Measurements from ENCODE around the gene LETMD1. TPM values are rescaled to one million over a fixed set of nuclear protein-coding genes. Genes with fewer than 3 reads are reported as not detected.

The LETMD1 gene
- total RNA-seq, 1 donor from 2014 or later, result 45.6 TPM

- Mint-ChIP-seq H3K27me3 (ENCODE audit: unreplicated experiment) (no peaks in the 10 kb centered on the region), H3K36me3 (ENCODE audit: unreplicated experiment) (peaks cover 8% of the 10 kb centered on the region), H3K27ac (ENCODE audit: unreplicated experiment) (peak overlapping the region; percentile 95), H3K9me3 (ENCODE audit: unreplicated experiment) (no peaks in the 10 kb centered on the region), H3K4me3 (ENCODE audit: unreplicated experiment) (peak overlapping the region; percentile 97), H3K4me1 (ENCODE audit: unreplicated experiment) (peaks cover 40% of the 10 kb centered on the region)
- no peak for DNase-seq (ENCODE audit: extremely low spot score, unreplicated experiment)
- TF ChIP-seq CTCF (IDR thresholded peaks at IDR 0.05), result no peak
These were observed 33.3 kb downstream of the LETMD1 start for GRCh38 chr12:51081421-51081820.

DNA sequence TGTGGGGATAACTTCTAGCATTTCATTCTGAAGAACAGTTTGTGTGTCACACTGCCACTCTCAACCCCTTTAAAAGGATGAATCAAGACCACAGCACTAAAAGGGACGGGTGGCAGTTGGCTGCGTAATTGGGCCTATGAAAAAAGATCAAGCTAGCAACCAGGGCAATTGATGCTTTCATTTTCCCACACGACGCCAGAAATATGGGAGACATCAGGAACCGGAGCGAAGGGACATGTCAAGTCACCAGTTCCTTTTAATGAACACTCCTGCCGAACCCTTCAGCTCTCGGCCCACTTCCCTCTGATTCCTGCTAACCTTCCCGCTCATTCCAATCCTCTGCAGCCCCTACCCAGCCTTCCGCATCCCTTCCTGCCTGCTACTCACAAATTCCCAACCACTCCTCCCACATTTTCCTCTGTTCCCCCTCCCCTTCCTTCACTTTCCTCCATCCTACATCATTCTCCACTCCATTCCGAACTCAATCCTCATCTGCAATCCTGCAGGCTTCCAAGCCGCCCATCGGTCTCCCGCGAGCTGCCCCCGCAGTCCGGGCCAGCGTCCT, 34.5 kb downstream of the LETMD1 start:
- Mint-ChIP-seq H3K4me1 (ENCODE audit: unreplicated experiment) (peaks cover 37% of the 10 kb centered on the region), H3K9me3 (ENCODE audit: unreplicated experiment) (no peaks in the 10 kb centered on the region), H3K4me3 (ENCODE audit: unreplicated experiment) (peak overlapping the region; percentile 97), H3K36me3 (ENCODE audit: unreplicated experiment) (peaks cover 8% of the 10 kb centered on the region), H3K27me3 (ENCODE audit: unreplicated experiment) (no peaks in the 10 kb centered on the region), H3K27ac (ENCODE audit: unreplicated experiment) (peak overlapping the region; percentile 95)
- TF ChIP-seq CTCF (IDR thresholded peaks at IDR 0.05), result no peak
- DNase-seq (ENCODE audit: extremely low spot score, unreplicated experiment), result no peak

GRCh38 chr12:51083126-51083833, 35.2 kb downstream of the LETMD1 start, which contains the start of gene CSRNP2:
Gene CSRNP2 (minus strand): TSS chr12:51083596. CDS start chr12:51076561, 7,035 bp downstream.
- Mint-ChIP-seq H3K9me3 (ENCODE audit: unreplicated experiment) (no peaks in the 10 kb centered on the region), H3K4me3 (ENCODE audit: unreplicated experiment) (peak within 1 kb of the TSS; percentile 97), H3K27me3 (ENCODE audit: unreplicated experiment) (no peaks in the 10 kb centered on the region), H3K27ac (ENCODE audit: unreplicated experiment) (peak within 1 kb of the TSS; percentile 95), H3K4me1 (ENCODE audit: unreplicated experiment) (peaks cover 32% of the 10 kb centered on the region), H3K36me3 (ENCODE audit: unreplicated experiment) (peaks cover 8% of the 10 kb centered on the region)
- TF ChIP-seq CTCF (IDR thresholded peaks at IDR 0.05), result peak; percentile 20
- peak; percentile 99 for DNase-seq (ENCODE audit: extremely low spot score, unreplicated experiment)

- no peak for TF ChIP-seq CTCF (IDR thresholded peaks at IDR 0.05)
- Mint-ChIP-seq H3K4me3 (ENCODE audit: unreplicated experiment) (no peak overlapping the region), H3K9me3 (ENCODE audit: unreplicated experiment) (no peaks in the 10 kb centered on the region), H3K27ac (ENCODE audit: unreplicated experiment) (no peak overlapping the region), H3K36me3 (ENCODE audit: unreplicated experiment) (peaks cover 4% of the 10 kb centered on the region), H3K4me1 (ENCODE audit: unreplicated experiment) (peaks cover 21% of the 10 kb centered on the region), H3K27me3 (ENCODE audit: unreplicated experiment) (no peaks in the 10 kb centered on the region)
- DNase-seq (ENCODE audit: extremely low spot score, unreplicated experiment), result no peak
These were observed 37.6 kb downstream of the LETMD1 start for GRCh38 chr12:51085757-51086156.

DNA sequence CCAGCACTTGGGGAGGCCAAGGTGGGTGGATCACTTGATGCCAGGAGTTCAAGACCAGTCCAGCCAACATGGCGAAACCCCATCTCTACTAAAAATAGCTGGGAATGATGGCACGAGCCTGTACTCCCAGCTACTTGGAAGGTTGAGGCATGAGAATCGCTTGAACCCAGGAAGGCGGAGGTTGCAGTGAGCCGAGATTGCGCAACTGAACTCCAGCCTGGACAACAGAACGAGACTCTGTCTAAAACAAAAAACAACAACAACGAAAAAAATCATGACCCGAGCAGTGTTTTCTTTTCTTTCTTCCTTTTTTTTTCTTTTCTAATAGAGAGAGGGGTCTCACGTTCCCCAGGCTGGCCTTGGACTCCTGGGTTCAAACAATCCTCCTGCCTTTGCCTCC, 38.8 kb downstream of the LETMD1 start:
- DNase-seq (ENCODE audit: extremely low spot score, unreplicated experiment), result no peak
- Mint-ChIP-seq H3K36me3 (ENCODE audit: unreplicated experiment) (peaks cover 3% of the 10 kb centered on the region), H3K4me3 (ENCODE audit: unreplicated experiment) (no peak overlapping the region), H3K4me1 (ENCODE audit: unreplicated experiment) (peaks cover 12% of the 10 kb centered on the region), H3K27ac (ENCODE audit: unreplicated experiment) (no peak overlapping the region), H3K27me3 (ENCODE audit: unreplicated experiment) (no peaks in the 10 kb centered on the region), H3K9me3 (ENCODE audit: unreplicated experiment) (no peaks in the 10 kb centered on the region)
- no peak for TF ChIP-seq CTCF (IDR thresholded peaks at IDR 0.05)

Measured in osteocyte (in vitro differentiated cells).